Measurements from ENCODE around the gene TIMP2. TPM values are rescaled to one million over a fixed set of nuclear protein-coding genes. Genes with fewer than 3 reads are reported as not detected.

Gene TIMP2
- total and polyA plus RNA-seq, 2 of the 13 experiments (the other 11 are each of a cell fraction or from before 2014, with no cell fraction given): 3.8 to 8.5 TPM

DNA sequence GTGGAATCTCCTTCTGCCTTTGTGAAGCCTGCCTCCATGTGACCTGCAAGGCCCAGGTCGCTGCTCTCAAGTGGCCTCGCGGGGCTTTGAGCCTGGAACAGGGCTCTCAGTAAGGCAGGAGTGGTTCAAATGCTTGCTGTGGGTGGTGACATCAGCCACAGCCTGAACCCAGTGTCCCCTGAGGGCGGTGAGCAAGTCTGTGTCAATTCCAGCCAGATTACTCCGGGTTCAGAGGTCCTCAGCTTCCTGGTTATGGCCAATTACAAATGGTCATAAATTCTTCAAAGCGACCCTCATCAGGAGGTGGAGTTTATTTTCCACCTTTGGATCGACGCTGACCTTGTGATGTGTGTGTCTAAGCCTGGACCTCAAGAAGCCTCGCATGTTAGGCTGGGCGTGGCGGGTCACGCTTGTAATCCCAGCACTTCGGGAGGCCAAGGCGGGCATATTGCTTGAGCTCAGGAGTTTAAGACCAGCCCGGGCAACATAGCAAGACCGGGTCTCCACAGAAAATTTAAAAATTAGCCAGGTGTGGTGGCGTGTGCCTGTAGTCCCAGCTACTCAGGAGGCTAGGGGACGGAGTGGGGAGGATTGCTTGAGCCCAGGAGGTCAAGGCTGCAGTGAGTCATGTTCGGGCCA, 37.3 kb upstream of the TIMP2 start (continued):
- TF ChIP-seq, protein P1, sequence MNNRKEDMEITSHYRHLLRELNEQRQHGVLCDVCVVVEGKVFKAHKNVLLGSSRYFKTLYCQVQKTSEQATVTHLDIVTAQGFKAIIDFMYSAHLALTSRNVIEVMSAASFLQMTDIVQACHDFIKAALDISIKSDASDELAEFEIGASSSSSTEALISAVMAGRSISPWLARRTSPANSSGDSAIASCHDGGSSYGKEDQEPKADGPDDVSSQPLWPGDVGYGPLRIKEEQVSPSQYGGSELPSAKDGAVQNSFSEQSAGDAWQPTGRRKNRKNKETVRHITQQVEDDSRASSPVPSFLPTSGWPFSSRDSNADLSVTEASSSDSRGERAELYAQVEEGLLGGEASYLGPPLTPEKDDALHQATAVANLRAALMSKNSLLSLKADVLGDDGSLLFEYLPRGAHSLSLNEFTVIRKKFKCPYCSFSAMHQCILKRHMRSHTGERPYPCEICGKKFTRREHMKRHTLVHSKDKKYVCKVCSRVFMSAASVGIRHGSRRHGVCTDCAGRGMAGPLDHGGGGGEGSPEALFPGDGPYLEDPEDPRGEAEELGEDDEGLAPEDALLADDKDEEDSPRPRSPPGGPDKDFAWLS (CRISPR knock-in tag; IDR thresholded peaks at IDR 0.05; ENCODE audit: borderline replicate concordance): no peak
- TF ChIP-seq, protein P2, sequence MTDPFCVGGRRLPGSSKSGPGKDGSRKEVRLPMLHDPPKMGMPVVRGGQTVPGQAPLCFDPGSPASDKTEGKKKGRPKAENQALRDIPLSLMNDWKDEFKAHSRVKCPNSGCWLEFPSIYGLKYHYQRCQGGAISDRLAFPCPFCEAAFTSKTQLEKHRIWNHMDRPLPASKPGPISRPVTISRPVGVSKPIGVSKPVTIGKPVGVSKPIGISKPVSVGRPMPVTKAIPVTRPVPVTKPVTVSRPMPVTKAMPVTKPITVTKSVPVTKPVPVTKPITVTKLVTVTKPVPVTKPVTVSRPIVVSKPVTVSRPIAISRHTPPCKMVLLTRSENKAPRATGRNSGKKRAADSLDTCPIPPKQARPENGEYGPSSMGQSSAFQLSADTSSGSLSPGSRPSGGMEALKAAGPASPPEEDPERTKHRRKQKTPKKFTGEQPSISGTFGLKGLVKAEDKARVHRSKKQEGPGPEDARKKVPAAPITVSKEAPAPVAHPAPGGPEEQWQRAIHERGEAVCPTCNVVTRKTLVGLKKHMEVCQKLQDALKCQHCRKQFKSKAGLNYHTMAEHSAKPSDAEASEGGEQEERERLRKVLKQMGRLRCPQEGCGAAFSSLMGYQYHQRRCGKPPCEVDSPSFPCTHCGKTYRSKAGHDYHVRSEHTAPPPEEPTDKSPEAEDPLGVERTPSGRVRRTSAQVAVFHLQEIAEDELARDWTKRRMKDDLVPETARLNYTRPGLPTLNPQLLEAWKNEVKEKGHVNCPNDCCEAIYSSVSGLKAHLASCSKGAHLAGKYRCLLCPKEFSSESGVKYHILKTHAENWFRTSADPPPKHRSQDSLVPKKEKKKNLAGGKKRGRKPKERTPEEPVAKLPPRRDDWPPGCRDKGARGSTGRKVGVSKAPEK (CRISPR knock-in tag; IDR thresholded peaks at IDR 0.05; ENCODE audit: borderline replicate concordance): peak; percentile 86; the same call in 1 of the 2 replicates
- TF ChIP-seq MEIS2 (CRISPR knock-in tag; IDR thresholded peaks at IDR 0.05): peak; percentile 51; the same call in 1 of the 2 replicates
- 0 out of 2 replicates have a peak, but pooled peaks have one; percentile 27 for TF ChIP-seq STAG1 (CRISPR knock-in tag; IDR thresholded peaks at IDR 0.05)
- TF ChIP-seq SOX6 (IDR thresholded peaks at IDR 0.05): no peak
- peak; percentile 84 for TF ChIP-seq SOX6 (CRISPR knock-in tag; IDR thresholded peaks at IDR 0.05)
- TF ChIP-seq ZBTB7B (CRISPR knock-in tag; IDR thresholded peaks at IDR 0.05): peak; percentile 93
- peak; percentile 75; the same call in 1 of the 2 replicates for TF ChIP-seq HOXA3 (CRISPR knock-in tag; IDR thresholded peaks at IDR 0.05)
- TF ChIP-seq, protein P3, sequence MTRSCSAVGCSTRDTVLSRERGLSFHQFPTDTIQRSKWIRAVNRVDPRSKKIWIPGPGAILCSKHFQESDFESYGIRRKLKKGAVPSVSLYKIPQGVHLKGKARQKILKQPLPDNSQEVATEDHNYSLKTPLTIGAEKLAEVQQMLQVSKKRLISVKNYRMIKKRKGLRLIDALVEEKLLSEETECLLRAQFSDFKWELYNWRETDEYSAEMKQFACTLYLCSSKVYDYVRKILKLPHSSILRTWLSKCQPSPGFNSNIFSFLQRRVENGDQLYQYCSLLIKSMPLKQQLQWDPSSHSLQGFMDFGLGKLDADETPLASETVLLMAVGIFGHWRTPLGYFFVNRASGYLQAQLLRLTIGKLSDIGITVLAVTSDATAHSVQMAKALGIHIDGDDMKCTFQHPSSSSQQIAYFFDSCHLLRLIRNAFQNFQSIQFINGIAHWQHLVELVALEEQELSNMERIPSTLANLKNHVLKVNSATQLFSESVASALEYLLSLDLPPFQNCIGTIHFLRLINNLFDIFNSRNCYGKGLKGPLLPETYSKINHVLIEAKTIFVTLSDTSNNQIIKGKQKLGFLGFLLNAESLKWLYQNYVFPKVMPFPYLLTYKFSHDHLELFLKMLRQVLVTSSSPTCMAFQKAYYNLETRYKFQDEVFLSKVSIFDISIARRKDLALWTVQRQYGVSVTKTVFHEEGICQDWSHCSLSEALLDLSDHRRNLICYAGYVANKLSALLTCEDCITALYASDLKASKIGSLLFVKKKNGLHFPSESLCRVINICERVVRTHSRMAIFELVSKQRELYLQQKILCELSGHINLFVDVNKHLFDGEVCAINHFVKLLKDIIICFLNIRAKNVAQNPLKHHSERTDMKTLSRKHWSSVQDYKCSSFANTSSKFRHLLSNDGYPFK (CRISPR knock-in tag; IDR thresholded peaks at IDR 0.05; ENCODE audit: borderline replicate concordance): 0 out of 2 replicates have a peak, but pooled peaks have one; percentile 48
- peak; percentile 30; the same call in 1 of the 2 replicates for TF ChIP-seq NR1H2 (CRISPR knock-in tag; IDR thresholded peaks at IDR 0.05; ENCODE audit: borderline replicate concordance, low read depth)
- peak; percentile 81 for TF ChIP-seq DPF2 (CRISPR knock-in tag; IDR thresholded peaks at IDR 0.05; ENCODE audit: borderline replicate concordance, low read depth)
- TF ChIP-seq RBAK (CRISPR knock-in tag; IDR thresholded peaks at IDR 0.05): peak; percentile 73
- TF ChIP-seq BRCA1 (CRISPR knock-in tag; IDR thresholded peaks at IDR 0.05): 0 out of 2 replicates have a peak, but pooled peaks have one; percentile 16
- peak; percentile 73; the same call in 1 of the 2 replicates for TF ChIP-seq ZNF33B (CRISPR knock-in tag; IDR thresholded peaks at IDR 0.05)
- TF ChIP-seq ZNF329 (CRISPR knock-in tag; IDR thresholded peaks at IDR 0.05; ENCODE audit: low read depth): no peak
- 0 out of 2 replicates have a peak, but pooled peaks have one; percentile 45 for TF ChIP-seq ZNF589 (CRISPR knock-in tag; conservative IDR thresholded peaks at IDR 0.05)
- peak; percentile 87 for TF ChIP-seq HDAC1 (CRISPR knock-in tag; IDR thresholded peaks at IDR 0.05)
- 0 out of 2 replicates have a peak, but pooled peaks have one; percentile 86 for TF ChIP-seq ZNF724P (CRISPR knock-in tag; IDR thresholded peaks at IDR 0.05; ENCODE audit: borderline replicate concordance)
- peak; percentile 46 to 60; a peak in 3 of 4 replicates for TF ChIP-seq POLR2A (IDR thresholded peaks at IDR 0.05; ENCODE audit: insufficient read depth in 1 of 2, low read depth in 2 of 2, low read length in 2 of 2)
- peak; percentile 100 for TF ChIP-seq ZNF460 (CRISPR knock-in tag; IDR thresholded peaks at IDR 0.05; ENCODE audit: borderline replicate concordance)
- TF ChIP-seq, protein P4, sequence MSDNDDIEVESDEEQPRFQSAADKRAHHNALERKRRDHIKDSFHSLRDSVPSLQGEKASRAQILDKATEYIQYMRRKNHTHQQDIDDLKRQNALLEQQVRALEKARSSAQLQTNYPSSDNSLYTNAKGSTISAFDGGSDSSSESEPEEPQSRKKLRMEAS (IDR thresholded peaks at IDR 0.05): peak; percentile 87
- TF ChIP-seq JUN (CRISPR knock-in tag; IDR thresholded peaks at IDR 0.05): peak; percentile 95
- TF ChIP-seq DMAP1 (CRISPR knock-in tag; IDR thresholded peaks at IDR 0.05): peak; percentile 57; the same call in 1 of the 2 replicates
